Measurements from ENCODE around the gene CLASRP.

The CLASRP gene

DNA sequence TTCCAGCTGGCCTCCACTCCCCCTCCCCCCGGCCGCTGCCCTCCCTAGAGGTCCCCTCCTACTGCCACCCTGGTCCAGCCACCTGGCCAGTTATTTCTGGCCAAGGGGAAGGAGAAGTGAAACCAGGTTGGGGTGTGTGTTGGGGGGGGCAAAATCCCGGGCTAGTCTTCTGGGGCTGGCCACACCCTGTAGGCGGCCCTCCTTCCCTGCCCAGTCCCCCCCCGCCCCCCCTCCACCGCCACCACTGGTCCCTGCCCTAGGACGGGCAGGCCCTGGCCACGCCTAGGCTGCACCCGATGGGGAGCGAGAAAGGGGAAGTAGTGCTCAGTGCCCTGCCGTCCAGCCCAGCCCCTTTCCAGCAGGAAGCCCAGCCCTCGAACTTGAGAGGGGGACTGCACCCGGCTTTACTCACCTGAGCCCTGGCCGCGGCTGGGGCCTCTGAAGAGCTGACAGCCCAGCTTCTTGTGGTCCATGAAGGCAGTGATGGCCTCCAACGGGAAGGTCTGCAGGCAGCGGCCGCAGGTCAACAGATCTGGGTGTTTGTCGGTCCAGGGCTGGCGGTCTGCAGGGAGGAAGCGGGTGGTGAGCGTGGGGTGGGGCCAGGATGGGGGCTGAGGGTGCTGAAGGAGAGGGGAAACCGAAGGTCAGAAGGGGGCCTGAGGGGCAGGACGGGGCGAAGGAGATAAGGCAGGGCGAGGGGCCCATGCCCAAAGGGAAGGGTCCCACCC lies 36.6 kb downstream of the CLASRP start (continued):
- no peak for TF ChIP-seq ISL1 (CRISPR knock-in tag; IDR thresholded peaks at IDR 0.05)
- TF ChIP-seq CSRNP3 (CRISPR knock-in tag; IDR thresholded peaks at IDR 0.05): no peak
- TF ChIP-seq ARNTL (CRISPR knock-in tag; IDR thresholded peaks at IDR 0.05; ENCODE audit: borderline replicate concordance, low read depth): no peak

DNA sequence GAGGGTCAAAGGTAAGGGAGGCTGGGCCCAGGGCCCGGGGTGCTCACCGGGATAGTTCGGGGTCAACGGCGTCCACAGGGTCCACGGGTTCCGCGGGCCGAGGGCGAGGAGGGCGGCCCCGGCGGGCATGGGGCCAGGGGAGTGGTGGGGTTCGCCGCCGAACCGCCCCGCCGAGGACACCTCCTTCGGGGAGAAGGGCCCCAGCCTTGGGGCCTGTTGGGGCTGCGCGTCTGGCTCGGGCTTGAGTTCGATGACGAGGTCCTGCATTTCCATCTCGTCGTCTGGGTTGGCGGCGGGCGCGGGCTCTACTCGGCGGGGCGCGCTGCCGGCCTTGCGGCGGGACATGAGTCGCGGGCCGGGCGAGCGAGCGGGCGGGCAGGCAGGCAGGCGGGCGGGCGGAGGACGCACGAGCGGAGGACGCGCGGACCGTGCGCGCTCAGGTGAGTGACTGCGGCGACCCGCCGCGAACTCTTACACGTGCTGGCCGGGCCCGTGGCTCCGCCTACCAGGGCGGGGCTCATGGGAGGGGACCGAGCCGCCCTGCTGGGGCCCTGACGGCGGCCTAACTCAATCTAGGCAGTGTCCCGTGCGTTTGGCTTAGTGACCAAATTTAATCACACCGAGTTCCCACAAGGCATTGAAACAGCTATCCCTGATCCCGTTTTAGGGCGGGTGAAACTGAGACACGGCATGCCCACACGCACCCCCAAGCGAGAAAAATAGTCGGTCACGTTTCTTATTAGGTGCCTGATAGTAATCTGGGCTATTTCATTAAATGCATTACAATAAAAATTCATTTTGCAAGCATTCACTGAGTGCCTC lies 37.4 kb downstream of the CLASRP start, which contains the start of gene ZNF296:
Gene ZNF296 (minus strand): TSS at position 450 of the 822 bp plus-strand sequence. CDS start 105 bp downstream, at position 345.
- no peak for TF ChIP-seq GLIS3 (CRISPR knock-in tag; IDR thresholded peaks at IDR 0.05)
- TF ChIP-seq, protein P1, sequence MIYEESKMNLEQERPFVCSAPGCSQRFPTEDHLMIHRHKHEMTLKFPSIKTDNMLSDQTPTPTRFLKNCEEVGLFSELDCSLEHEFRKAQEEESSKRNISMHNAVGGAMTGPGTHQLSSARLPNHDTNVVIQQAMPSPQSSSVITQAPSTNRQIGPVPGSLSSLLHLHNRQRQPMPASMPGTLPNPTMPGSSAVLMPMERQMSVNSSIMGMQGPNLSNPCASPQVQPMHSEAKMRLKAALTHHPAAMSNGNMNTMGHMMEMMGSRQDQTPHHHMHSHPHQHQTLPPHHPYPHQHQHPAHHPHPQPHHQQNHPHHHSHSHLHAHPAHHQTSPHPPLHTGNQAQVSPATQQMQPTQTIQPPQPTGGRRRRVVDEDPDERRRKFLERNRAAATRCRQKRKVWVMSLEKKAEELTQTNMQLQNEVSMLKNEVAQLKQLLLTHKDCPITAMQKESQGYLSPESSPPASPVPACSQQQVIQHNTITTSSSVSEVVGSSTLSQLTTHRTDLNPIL (CRISPR knock-in tag; IDR thresholded peaks at IDR 0.05; ENCODE audit: low read depth): no peak
- no peak for TF ChIP-seq PATZ1 (CRISPR knock-in tag; IDR thresholded peaks at IDR 0.05; ENCODE audit: borderline replicate concordance)
- no peak for TF ChIP-seq ZFP3 (CRISPR knock-in tag; IDR thresholded peaks at IDR 0.05)
- no peak for TF ChIP-seq POU6F1 (CRISPR knock-in tag; IDR thresholded peaks at IDR 0.05; ENCODE audit: borderline replicate concordance, low read depth)
- TF ChIP-seq ZC3H10 (CRISPR knock-in tag; IDR thresholded peaks at IDR 0.05): no peak
- no peak for TF ChIP-seq CSDC2 (CRISPR knock-in tag; IDR thresholded peaks at IDR 0.05)
- TF ChIP-seq CSRNP3 (CRISPR knock-in tag; IDR thresholded peaks at IDR 0.05): no peak
- TF ChIP-seq ZNF70 (CRISPR knock-in tag; IDR thresholded peaks at IDR 0.05): no peak
- TF ChIP-seq ESRRG (CRISPR knock-in tag; IDR thresholded peaks at IDR 0.05): no peak
- TF ChIP-seq BACH2 (CRISPR knock-in tag; IDR thresholded peaks at IDR 0.05; ENCODE audit: borderline replicate concordance): no peak
- TF ChIP-seq RARB (CRISPR knock-in tag; IDR thresholded peaks at IDR 0.05): no peak
- no peak for TF ChIP-seq ARNTL (CRISPR knock-in tag; IDR thresholded peaks at IDR 0.05; ENCODE audit: borderline replicate concordance, low read depth)
- ATAC-seq: no peak

DNA sequence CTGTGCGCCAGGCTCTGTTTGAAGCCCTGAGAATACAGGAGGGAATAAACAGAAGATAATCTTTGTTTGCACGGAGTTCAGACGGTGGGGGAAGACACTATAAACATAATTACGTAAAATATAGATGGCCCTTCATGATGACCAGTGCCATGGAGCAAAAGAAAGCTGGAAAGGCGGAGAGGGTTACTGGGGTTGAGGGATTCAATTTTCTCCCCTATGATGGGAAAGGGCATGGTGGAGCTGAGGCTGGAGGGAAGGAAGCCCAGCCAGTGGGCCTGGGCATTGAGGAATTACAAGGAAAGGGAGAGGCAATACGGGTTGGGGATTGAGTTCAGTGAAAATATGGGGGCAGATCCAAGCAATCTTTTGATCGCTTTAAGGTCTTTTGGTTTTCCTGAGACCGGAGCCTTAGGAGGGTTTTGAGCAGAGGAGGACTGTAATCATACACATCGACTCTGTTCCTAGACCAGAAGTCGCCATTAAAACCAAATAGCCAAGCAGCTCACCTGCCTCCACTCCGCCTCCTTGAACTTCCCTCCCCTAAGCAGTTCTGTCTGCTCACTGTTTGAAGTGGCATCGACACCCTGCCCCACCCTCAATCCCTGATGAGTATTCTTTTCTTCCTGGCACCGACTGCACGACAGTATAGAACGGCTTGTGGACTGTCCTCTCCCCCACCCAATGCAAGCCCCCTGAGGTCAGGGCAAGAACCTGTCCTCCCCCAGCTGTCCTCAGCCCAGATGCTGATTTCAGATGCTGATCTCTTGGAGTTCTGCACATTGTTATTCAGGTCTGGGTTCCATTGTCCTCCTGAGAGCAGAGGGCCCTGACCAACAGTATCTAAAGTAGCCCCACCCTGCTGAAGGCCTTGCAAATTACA lies 38.2 kb downstream of the CLASRP start:
- no peak for ATAC-seq
- TF ChIP-seq BACH2 (CRISPR knock-in tag; IDR thresholded peaks at IDR 0.05; ENCODE audit: borderline replicate concordance): no peak
- TF ChIP-seq ISL1 (CRISPR knock-in tag; IDR thresholded peaks at IDR 0.05): no peak
- no peak for TF ChIP-seq OSR1 (CRISPR knock-in tag; IDR thresholded peaks at IDR 0.05)
- TF ChIP-seq TOX (CRISPR knock-in tag; IDR thresholded peaks at IDR 0.05; ENCODE audit: borderline replicate concordance): no peak
- TF ChIP-seq ZFP3 (CRISPR knock-in tag; IDR thresholded peaks at IDR 0.05): no peak
- no peak for TF ChIP-seq RARB (CRISPR knock-in tag; IDR thresholded peaks at IDR 0.05)
- TF ChIP-seq POU6F1 (CRISPR knock-in tag; IDR thresholded peaks at IDR 0.05; ENCODE audit: borderline replicate concordance, low read depth): no peak
- TF ChIP-seq ZNF70 (CRISPR knock-in tag; IDR thresholded peaks at IDR 0.05): no peak
- no peak for TF ChIP-seq PATZ1 (CRISPR knock-in tag; IDR thresholded peaks at IDR 0.05; ENCODE audit: borderline replicate concordance)
- no peak for TF ChIP-seq ZNF565 (CRISPR knock-in tag; conservative IDR thresholded peaks at IDR 0.05; ENCODE audit: low read depth)
- TF ChIP-seq ZFP30 (CRISPR knock-in tag; IDR thresholded peaks at IDR 0.05): no peak

All from SK-N-SH treated with all-trans-retinoic acid at 6 μM for 48 hours (cell line).